ENCODE results near the gene VCAN.

The VCAN gene

GRCh38 chr5:83586874-83587776 lies 115.6 kb downstream of the VCAN start:
- no peak for TF ChIP-seq CTCF (IDR thresholded peaks at IDR 0.05; ENCODE audit: low read depth, low read length, missing control alignments)
- H3K4me3 ChIP-seq (ENCODE audit: low read depth, low read length) = no peak overlapping the region

GRCh38 chr5:83589786-83590185 lies 118.2 kb downstream of the VCAN start:
- TF ChIP-seq CTCF (IDR thresholded peaks at IDR 0.05; ENCODE audit: low read depth, low read length, missing control alignments) = no peak
- no peak for DNase-seq (ENCODE audit: low read depth)

More at GRCh38 chr5:83586874-83587776, 115.6 kb downstream of the VCAN start:
- no peak for DNase-seq (ENCODE audit: low read depth)

GRCh38 chr5:83590966-83591365 lies 119.4 kb downstream of the VCAN start:
- DNase-seq (ENCODE audit: low read depth) = no peak
- H3K4me3 ChIP-seq (ENCODE audit: low read depth, low read length) = no peak overlapping the region
- no peak for TF ChIP-seq CTCF (IDR thresholded peaks at IDR 0.05; ENCODE audit: low read depth, low read length, missing control alignments)

More at GRCh38 chr5:83589786-83590185, 118.2 kb downstream of the VCAN start:
- no peak overlapping the region for H3K4me3 ChIP-seq (ENCODE audit: low read depth, low read length)

GRCh38 chr5:83595217-83595616 lies 123.7 kb downstream of the VCAN start:
- no peak overlapping the region for H3K4me3 ChIP-seq (ENCODE audit: low read depth, low read length)
- DNase-seq (ENCODE audit: low read depth) = no peak
- no peak for TF ChIP-seq CTCF (IDR thresholded peaks at IDR 0.05; ENCODE audit: low read depth, low read length, missing control alignments)

GRCh38 chr5:83608122-83608521 lies 136.6 kb downstream of the VCAN start:
- TF ChIP-seq CTCF (IDR thresholded peaks at IDR 0.05; ENCODE audit: low read depth, low read length, missing control alignments) = peak; percentile 66
- DNase-seq (ENCODE audit: low read depth) = no peak
- no peak overlapping the region for H3K4me3 ChIP-seq (ENCODE audit: low read depth, low read length)

- no peak for TF ChIP-seq CTCF (IDR thresholded peaks at IDR 0.05; ENCODE audit: low read depth, low read length, missing control alignments)
- no peak overlapping the region for H3K4me3 ChIP-seq (ENCODE audit: low read depth, low read length)
- no peak for DNase-seq (ENCODE audit: low read depth)
Measured at GRCh38 chr5:83614841-83615240, 143.3 kb downstream of the VCAN start.

GRCh38 chr5:83628360-83628759 lies 156.8 kb downstream of the VCAN start:
- no peak for DNase-seq (ENCODE audit: low read depth)
- no peak for TF ChIP-seq CTCF (IDR thresholded peaks at IDR 0.05; ENCODE audit: low read depth, low read length, missing control alignments)
- H3K4me3 ChIP-seq (ENCODE audit: low read depth, low read length) = no peak overlapping the region
